HG03521 (cell line): ENCODE measurements around the gene CXCR3.

Experiments
- ATAC-seq: cut with Tn5 transposase; IDR thresholded peaks from one replicate; pipeline ENCODE4 v1.9.1; 2021; ENCODE audit warnings: mild to moderate bottlenecking, moderate library complexity; ENCODE audit not compliant: unreplicated experiment

CXCR3 gene

DNA sequence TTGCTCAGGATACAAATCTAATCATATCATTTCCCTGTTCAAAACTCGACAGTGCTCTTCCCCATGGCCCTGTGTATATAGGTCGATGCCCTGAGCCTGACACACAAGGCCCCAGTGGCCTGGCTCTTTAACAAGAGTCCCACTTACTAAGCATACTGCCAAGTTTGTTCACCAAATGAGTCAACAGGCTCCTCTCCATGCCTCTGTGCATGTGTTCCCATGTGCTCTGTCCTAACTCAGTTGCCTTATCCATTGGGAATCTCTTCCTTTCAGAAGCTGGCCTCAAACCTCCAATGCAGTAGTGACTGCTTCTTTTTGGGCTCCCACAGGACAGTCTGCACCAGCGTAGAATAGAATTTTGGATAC lies 18.9 kb upstream of the CXCR3 start:
- ATAC-seq, result no peak

GRCh38 chrX:71636438-71637252 lies 18.3 kb upstream of the CXCR3 start:
- no peak for ATAC-seq

DNA sequence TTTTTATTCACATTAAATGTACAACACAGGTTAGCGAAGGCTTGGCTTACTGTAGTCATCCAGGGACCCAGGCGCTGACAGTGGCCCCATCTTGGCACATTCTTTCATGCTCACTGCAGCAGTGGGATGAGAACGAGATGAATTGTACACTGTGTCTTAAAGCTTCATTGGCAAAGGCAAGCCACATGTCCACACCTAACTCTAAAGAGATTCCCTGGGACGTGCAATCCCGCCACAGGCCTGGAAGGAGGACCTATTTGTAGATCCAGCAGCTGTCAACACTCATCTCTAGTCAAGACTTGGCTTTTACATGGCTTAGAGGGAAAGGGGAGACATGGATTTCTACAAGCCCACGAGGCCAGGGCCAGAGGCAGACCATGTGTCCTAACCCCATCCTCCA lies 16.1 kb upstream of the CXCR3 start:
- no peak for ATAC-seq

GRCh38 chrX:71632923-71633657 lies 14.8 kb upstream of the CXCR3 start:
- ATAC-seq, result peak; percentile 54

- ATAC-seq, result peak; percentile 41
Measured at GRCh38 chrX:71629467-71629866, 11.2 kb upstream of the CXCR3 start.

DNA sequence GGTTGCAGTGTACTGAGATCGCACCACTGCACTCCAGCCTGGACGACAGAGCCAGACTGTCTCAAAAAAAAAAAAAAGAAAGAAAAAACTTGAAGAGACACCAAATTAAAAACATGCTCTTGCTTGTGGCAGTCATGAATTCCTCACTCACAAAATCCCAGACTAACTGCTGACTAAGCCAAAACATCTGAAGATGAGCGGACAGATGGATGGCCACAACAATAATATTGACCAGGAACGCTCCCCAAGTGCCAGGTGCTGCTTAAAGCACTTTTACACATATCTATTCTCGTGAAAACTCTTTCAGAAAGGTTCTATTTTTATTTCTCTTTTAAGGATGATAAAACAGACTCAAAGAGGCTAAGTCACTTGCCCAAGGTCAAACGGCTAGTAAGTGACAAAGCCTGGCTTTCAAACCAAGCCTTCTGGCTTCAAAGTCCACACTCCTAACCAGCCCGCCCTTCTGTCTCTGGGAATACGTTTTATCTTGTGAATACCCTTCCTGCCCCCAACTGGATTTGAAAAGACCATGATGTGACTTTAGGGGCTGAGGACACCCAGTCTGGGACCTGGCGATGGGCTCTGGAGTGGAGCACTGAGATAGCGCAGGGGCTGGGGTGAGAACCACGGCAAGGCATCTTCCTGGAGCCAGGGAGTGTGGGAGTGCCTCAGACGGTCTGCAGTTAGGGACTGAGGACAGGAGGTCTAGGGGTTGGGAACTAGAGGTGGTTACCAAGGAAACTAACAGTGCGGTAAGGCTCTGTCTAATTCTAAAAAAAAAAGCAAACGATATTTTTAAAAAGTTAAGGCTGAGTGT lies 9.5 kb upstream of the CXCR3 start:
- no peak for ATAC-seq

DNA sequence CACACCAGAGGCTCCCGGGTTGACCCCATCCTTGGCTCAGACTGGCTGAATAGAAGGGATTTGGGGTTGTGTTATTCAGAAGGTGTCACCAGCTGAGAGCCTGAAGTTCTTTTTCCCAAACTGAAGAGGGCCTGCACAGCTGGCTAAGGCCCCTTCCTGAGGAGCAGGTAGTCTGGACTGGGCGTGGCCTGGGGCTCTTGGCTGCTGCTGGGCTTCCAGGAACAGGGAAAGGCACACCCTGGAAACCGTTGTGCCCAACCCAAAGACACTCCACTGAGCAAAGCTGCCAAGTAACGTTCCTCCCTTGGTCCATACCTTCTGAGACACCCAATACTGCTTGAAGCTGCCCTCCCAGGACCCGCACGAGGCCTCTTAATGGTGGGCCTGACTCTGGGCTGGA lies 8.3 kb upstream of the CXCR3 start:
- ATAC-seq, result no peak

- ATAC-seq, result no peak
Measured at GRCh38 chrX:71625471-71625870, 7.2 kb upstream of the CXCR3 start.

GRCh38 chrX:71623714-71624113 lies 5.4 kb upstream of the CXCR3 start:
- no peak for ATAC-seq

DNA sequence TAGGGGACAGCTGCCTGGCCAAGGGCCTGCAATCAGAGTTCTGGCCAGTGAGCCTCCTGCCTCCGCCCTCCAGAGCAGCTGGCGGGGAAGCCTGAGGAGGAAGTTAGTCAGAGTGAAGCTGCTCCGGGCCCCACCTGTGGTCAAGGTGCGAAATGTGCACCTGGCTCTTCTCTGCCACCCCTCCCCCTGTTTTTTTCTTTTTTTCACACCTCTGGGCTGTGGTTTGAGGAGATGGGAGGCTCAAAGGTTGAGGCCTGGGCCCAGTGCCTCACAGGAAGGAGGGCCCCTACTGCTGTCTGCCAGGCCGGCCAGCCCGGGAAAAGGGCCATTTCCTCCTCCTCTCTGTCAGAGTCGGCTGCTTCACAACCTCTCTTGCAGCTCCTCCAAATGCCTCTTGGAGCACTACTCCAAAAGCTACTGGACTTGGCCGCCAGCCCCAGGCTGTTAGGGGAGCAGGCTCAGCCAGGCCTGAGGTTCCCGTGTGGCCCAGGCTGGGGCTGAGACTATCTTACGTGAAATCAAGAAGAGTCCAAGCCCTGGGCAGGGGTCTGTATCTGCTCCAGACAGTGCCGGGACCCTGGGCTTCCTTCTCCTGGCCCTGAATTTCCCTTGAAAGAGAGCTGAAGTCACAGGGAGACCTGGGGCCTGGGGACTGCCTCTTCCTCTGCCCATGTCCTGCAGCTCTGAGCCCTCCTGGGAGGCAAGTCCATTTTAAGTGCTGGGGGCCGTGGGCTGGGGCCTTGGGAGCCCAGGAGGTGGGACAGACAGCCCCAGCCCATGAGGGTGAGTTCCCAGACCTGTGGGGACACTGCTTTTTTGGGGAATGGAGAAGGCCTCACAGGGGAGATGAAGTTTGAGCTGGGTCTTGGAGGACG lies 4.5 kb upstream of the CXCR3 start:
- ATAC-seq, result peak; percentile 56

DNA sequence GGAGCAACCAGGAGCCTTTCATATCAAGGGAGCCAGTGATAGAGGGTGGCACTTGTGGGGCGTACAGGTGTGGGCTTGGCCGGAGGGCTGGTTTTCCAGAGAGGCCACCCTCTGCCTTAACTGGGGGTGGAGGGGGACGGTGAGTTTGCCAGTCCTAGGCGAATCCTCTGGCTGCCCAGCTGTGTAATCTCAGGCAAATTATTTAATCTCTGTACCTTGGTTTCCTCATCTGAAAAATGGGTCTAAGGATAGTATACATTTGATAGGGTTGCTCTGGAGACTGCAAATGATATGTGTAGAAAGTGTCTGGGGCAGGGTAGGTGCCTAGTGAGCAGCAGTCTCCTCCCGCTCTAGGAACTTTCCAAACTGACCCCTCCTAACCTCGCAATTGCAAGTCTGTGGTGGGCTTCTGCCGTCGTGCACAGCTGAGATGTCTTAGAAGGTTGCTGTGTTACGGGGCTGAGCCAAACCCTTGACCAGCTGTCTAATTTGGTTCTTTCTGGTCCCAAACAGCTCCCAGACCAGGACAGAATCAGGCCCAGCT lies 3.8 kb upstream of the CXCR3 start:
- ATAC-seq, result no peak

DNA sequence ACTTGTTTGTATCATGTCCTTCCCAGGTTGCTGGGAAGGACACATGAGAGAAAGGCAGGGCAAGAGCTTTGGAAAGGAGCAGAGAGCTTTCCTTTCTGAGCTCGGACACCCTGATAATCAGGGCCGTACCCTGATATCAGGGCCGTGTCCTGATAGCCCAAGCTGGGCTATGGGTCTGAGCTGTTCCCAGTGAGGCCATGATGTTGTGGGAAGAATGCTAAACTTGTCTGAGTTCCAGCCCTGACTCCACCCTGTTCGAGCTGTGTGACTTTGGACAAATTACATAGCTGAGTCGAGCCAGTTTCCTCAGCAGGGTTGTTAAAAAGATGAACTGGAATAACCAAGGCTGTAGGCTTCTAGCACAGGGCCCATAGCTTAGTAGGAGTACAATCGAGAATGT lies 3.3 kb upstream of the CXCR3 start:
- no peak for ATAC-seq

- no peak for ATAC-seq
Measured at GRCh38 chrX:71619986-71620385, 1.7 kb upstream of the CXCR3 start.

DNA sequence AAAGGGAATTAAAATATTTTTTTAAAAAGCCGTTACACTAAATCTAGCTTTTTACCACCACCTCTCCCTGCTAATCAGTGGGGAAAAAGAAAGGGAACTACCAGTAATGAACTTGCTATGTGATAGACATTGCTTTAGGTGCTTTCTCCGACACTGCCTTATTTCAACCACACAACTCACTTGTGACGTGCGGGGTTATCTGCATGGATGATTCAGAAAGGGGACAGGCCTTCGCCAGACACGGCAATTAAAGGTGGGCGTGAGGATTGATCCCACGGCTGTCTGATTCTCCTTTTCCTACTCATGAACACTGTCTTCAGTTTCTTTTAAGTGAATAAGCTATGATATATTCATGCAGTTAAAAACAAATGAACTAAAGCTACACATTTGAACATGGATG lies 882 bp upstream of the CXCR3 start:
- ATAC-seq, result no peak

DNA sequence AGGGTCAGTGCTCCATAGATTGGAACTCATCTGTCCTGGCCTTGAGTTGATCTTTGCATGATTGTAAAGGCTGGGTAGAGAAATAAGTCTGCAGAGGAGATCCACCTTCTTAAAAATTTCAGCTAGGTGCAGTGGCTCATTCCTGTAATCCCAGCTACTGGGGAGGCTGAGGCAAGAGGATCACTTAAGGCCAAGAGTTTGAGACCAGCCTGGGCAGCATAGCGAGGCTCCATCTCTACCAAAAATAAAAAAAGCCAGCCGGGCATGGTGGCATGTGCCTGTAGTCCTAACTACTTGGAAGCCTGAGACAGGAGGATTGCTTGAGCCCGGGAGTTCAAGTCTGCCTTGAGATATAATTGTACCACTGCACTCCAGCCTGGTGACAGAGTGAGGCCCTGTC lies 476 bp upstream of the CXCR3 start:
- no peak for ATAC-seq

GRCh38 chrX:71617742-71618141 lies 569 bp downstream of the CXCR3 start:
- no peak for ATAC-seq

GRCh38 chrX:71616672-71617529 lies 1.4 kb downstream of the CXCR3 start:
- no peak for ATAC-seq

DNA sequence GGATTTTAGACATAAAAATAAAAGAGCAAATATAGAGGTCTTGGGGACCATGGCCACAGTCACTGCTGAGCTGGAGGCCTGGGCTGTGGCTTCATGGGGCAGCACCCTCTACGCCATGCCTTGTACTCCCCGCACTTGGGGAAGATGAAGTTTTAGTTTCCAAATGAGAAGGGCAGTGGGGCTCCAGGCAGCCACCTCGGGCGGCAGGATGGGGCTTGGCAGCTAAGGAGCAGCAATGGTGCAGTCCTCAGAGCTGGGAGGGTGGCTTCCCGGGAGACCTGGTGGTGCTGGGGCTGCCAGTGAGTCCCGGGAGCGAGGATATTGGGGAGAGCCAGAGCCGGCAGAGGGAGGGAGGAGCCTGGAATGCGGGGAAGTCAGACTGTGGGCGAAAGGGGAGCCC lies 2.4 kb downstream of the CXCR3 start:
- no peak for ATAC-seq

DNA sequence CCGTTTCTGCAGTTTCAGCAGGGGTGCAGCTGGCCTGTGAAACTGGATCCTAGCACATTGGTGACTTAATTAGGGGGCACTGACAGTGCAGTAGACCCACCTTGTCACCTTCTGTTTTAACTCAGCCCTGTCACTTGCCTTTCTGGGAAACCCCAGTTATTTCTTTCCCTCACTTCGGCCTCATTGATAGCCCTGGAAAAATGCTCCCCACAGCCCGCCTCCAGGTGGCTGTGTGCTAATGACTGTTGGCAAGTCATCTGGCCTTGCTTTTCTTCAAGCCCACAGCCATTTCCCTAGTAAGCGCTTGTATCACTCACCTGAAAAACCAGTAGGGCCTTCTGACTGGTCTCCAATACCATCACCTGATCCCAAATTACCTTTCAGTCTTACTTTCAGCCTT lies 3.3 kb downstream of the CXCR3 start:
- no peak for ATAC-seq
